HFF-Myc (cell line): ENCODE results near the gene NUDT19.

Source experiments
- DNase-seq: peaks from one replicate; pipeline ENCODE4 v3.0.0-alpha.2; 2011; ENCODE audit warnings: low read depth; ENCODE audit errors: extremely low read depth
- H3K4me3 ChIP-seq: replicated peaks from 2 replicates; pipeline ENCODE4 v1.5.1; 2011; ENCODE audit warnings: low read depth, mild to moderate bottlenecking, control low read depth, low read length
- CTCF ChIP-seq: IDR thresholded peaks from 2 replicates; pipeline ENCODE4 v1.5.1; 2012; ENCODE audit warnings: mild to moderate bottlenecking, low read depth, low read length, control low read depth; ENCODE audit errors: missing control alignments

The NUDT19 gene

GRCh38 chr19:32751066-32751465 lies 59.4 kb downstream of the NUDT19 start:
- H3K4me3 ChIP-seq: no peak overlapping the region
- no peak for DNase-seq
- no peak for TF ChIP-seq CTCF

- no peak for DNase-seq
- TF ChIP-seq CTCF: no peak
- H3K4me3 ChIP-seq: no peak overlapping the region
Observed at GRCh38 chr19:32757189-32757588, 65.6 kb downstream of the NUDT19 start.
